Muscle layer of duodenum (tissue), 2 donors: ENCODE measurements around the gene APPBP2.

ENCODE experiments used
- H3K27ac ChIP-seq: one replicate; pipeline ENCODE4 v1.7.0; 2013; ENCODE audit warnings: mild to moderate bottlenecking, low read length
- H3K27me3 ChIP-seq: one replicate; pipeline ENCODE4 v1.7.0; 2013; ENCODE audit warnings: low read depth, mild to moderate bottlenecking, control low read depth, low read length
- H3K36me3 ChIP-seq, 2 donors: one replicate each; pipeline ENCODE4 v1.7.0; 2013; ENCODE audit warnings: low read length in 2 of 2, control low read depth in 1 of 2, mild to moderate bottlenecking in 1 of 2; ENCODE audit not compliant: insufficient read depth in 2 of 2, control insufficient read depth in 1 of 2
- H3K4me1 ChIP-seq, 2 donors: one replicate each; pipeline ENCODE4 v1.7.0; 2013; ENCODE audit warnings: low read length in 2 of 2, mild to moderate bottlenecking in 2 of 2, control low read depth in 1 of 2, moderate library complexity in 1 of 2; ENCODE audit not compliant: insufficient read depth in 2 of 2, control insufficient read depth in 1 of 2
- H3K4me3 ChIP-seq, 2 donors: one replicate each; pipeline ENCODE4 v1.7.0; 2013; ENCODE audit warnings: low read length in 2 of 2, low read depth in 1 of 2, mild to moderate bottlenecking in 1 of 2
- H3K9me3 ChIP-seq, 2 donors: one replicate each; pipeline ENCODE4 v1.7.0; 2013; ENCODE audit warnings: low read length in 2 of 2, control low read depth in 1 of 2, mild to moderate bottlenecking in 1 of 2; ENCODE audit not compliant: control insufficient read depth in 1 of 2
- donor health status: healthy.

APPBP2 gene

DNA sequence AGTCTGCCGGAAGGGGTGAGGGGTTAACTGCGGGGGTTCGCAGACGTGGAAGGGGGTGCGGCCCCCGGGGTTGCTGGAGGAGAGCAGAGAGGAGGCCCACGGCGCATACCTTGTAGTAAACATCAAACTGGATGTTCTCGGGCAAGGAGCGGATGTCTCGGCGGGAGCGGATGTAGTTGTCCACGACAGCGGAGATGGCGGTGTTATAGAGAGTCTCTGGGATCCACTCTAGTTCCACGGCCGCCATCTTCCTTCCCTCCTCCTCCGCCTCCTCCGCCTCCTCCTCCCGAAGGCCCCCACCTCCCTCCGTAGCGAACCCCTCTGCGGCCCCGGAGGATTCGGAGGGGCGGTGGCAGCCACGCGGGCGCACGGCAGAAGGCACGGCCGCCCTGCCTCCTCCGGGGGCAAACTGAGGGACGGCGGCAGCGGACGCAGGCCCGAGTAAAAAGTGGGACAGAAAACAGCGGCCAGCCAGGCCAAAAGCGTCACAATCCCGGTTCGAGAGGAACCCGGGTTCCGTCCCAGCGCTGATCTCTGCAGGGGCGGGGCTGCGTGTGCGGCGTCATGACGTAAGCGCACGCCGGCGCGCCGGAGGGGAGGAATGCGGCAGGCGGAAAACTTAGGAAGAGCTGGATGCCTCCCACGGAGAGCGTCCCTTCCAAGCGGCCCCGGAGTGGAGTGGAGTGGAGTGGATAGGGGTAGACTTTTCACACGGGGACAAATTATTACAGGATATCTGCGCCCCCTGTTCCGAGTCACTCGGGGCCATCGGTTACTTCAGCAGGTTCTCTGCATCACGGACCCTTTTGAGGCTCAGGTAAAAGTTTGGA lies at the start of gene APPBP2:
Gene APPBP2, minus strand, starts transcription at position 558 of the 830 bp plus-strand sequence. Its CDS starts 311 bp downstream, at position 247.
- peak within 1 kb of the TSS; percentile 93 to 98 for H3K4me3 ChIP-seq
- H3K27ac ChIP-seq, result peak within 1 kb of the TSS; percentile 99
- no peaks in the 10 kb centered on the region for H3K9me3 ChIP-seq
- no peaks in the 10 kb centered on the region for H3K27me3 ChIP-seq
- peaks cover 0 to 21% of the 10 kb centered on the region in 2 donors for H3K4me1 ChIP-seq
- peaks cover 0 to 8% of the 10 kb centered on the region in 2 donors for H3K36me3 ChIP-seq

DNA sequence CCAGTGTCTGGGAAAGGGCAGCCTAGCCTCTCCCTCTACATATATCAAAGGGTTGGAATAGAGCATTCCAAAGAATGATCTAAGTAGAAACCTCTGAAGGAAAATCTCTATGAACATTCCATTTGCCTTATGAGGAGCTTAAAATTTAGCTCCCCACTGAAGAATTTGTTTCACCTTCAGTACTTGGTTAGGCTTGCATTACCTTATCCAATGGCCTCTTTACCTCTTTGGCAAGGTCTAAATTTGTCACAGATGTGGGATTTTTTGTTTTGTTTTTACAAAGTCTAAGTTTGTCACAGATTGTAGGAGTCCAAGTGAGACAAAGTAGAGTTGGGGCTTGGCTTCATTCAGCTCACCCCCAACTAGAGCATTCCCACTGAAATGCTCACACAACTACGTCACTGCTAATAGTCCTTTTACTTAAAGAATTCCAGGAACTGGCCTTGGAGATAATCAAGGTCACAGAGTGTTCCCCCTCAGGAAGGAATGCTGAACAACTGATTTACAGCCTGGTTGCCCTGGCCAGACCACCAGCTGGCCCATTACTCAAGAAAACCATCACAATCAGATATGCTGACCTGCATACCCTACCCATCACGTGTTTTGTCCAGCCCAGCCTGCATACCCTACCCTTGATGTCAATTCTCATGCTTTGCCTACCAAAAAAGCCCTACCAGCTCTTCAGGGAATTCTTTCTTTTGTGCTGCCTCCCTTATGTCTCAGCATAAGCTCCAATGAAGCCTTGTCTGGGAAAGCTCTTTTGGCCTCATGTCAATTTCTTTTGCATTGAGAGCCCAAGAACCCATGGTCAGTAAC lies 47.4 kb upstream of the APPBP2 start:
- H3K4me1 ChIP-seq, result peaks cover 0 to 8% of the 10 kb centered on the region in 2 donors
- no peak overlapping the region for H3K27ac ChIP-seq
- no peaks in the 10 kb centered on the region for H3K36me3 ChIP-seq
- H3K4me3 ChIP-seq, result no peak overlapping the region
- no peaks in the 10 kb centered on the region for H3K27me3 ChIP-seq
- no peaks in the 10 kb centered on the region for H3K9me3 ChIP-seq

DNA sequence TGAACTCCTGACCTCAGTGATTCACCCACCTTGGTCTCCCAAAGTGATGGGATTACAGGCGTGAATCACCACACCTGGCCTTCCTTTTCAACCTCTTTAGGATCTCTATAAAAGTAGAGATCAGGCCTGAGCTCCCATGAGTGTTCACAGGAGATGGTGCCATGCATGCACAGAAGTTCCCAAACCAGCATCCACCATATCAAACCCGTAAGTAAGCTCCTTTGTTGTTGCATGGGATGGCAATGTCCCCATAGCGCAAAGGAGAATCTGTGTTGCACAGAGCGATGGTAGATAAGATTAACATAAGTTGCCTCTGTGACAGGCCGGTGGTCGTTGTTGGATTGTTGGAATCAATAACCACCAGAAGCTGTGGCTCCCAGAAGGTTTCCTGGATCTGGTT lies 39.2 kb upstream of the APPBP2 start:
- Histone ChIP-seq H3K9me3 (no peaks in the 10 kb centered on the region), H3K4me1 (no peaks in the 10 kb centered on the region), H3K36me3 (no peaks in the 10 kb centered on the region), H3K4me3 (no peak overlapping the region), H3K27me3 (no peaks in the 10 kb centered on the region), H3K27ac (no peak overlapping the region)

DNA sequence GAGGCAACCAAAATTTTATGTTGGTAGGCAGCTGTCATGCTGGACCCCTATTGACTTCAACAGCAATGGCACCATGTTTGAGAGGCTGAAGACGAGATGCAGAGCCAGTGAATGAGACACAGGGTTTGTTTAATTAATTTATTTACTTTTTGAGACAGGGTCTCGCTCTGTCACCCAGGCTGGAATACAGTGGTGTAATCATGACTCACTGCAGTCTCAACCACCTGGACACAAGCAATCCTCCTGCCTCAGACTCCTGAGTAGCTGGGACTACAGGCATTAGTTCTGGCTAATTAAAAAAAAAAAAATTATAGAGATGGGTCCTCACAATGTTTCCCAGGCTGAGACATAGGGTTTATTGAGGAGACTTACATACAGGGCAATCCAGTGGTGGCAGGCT lies 37.7 kb upstream of the APPBP2 start:
- Histone ChIP-seq H3K36me3 (no peaks in the 10 kb centered on the region), H3K4me3 (no peak overlapping the region), H3K27ac (no peak overlapping the region), H3K4me1 (no peaks in the 10 kb centered on the region), H3K9me3 (no peaks in the 10 kb centered on the region), H3K27me3 (no peaks in the 10 kb centered on the region)

- no peaks in the 10 kb centered on the region for H3K9me3 ChIP-seq
- H3K4me1 ChIP-seq, result no peaks in the 10 kb centered on the region
- no peak overlapping the region for H3K4me3 ChIP-seq
- H3K27me3 ChIP-seq, result no peaks in the 10 kb centered on the region
- H3K27ac ChIP-seq, result no peak overlapping the region
- no peaks in the 10 kb centered on the region for H3K36me3 ChIP-seq
Measured at GRCh38 chr17:60562421-60562820, 36.4 kb upstream of the APPBP2 start.

GRCh38 chr17:60560860-60561257 lies 34.8 kb upstream of the APPBP2 start:
- H3K27ac ChIP-seq, result no peak overlapping the region
- H3K4me3 ChIP-seq, result no peak overlapping the region
- no peaks in the 10 kb centered on the region for H3K27me3 ChIP-seq
- no peaks in the 10 kb centered on the region for H3K9me3 ChIP-seq
- no peaks in the 10 kb centered on the region for H3K36me3 ChIP-seq
- no peaks in the 10 kb centered on the region for H3K4me1 ChIP-seq

DNA sequence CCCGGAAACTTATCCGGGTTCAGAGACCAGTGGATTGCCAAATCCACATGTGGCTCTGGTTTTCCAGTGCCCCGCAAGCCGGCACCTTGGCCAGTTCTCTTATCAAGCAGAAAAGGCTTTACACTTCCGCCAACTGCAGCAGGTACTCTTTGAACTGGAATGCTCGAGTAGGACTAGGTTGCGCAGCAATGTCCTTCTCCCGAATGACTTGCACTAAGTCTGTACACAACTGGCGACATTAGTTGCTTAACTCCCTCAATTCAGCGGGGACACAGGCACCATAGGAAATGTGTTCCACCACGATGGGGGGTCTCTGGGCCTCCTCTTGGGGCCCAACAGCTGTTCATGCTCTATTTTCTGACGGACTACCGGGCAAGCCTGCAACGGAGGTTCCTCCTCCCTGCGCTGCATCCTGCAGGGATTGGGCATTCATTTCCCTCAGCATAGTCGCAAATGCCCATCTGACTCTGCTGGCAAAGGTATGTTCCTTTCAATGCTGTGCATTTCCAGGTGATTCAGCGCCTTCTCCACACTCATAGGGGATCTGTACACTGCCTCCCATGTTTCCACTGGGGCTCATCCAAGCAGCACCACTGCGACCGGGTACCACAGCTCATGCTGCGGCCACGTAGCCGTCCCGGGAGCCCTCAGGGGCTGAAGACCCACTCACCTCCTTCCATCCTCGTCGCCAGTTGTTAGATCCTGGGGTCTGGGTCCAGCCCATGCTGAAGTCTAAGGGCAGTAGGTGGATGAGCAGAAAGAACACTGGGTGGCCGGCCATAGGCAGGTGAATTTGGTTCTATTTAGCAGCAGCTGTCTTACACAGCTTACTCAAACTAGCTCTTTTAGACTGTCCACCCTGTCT lies 34.2 kb upstream of the APPBP2 start:
- Histone ChIP-seq H3K27ac (no peak overlapping the region), H3K4me1 (no peaks in the 10 kb centered on the region), H3K4me3 (no peak overlapping the region), H3K27me3 (no peaks in the 10 kb centered on the region), H3K36me3 (no peaks in the 10 kb centered on the region), H3K9me3 (no peaks in the 10 kb centered on the region)

DNA sequence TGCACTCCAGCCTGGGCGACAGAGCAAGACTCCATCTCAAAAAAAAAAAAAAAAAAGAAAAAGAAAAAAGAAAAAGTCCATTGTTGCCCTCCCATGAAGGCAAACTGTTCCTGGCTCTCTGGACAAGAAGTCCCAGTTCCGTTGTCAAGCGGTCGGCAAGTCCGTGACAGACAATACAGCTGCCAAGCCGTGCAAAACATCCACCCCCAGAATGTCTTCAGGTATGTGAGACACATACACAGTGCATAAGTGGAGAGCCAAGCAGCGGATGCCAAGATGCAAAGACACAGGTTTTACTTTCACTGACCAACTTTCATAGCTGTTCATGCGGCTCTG lies 33.6 kb upstream of the APPBP2 start:
- no peaks in the 10 kb centered on the region for H3K36me3 ChIP-seq
- H3K4me1 ChIP-seq, result no peaks in the 10 kb centered on the region
- H3K27ac ChIP-seq, result no peak overlapping the region
- H3K4me3 ChIP-seq, result no peak overlapping the region
- H3K27me3 ChIP-seq, result no peaks in the 10 kb centered on the region
- H3K9me3 ChIP-seq, result no peaks in the 10 kb centered on the region

DNA sequence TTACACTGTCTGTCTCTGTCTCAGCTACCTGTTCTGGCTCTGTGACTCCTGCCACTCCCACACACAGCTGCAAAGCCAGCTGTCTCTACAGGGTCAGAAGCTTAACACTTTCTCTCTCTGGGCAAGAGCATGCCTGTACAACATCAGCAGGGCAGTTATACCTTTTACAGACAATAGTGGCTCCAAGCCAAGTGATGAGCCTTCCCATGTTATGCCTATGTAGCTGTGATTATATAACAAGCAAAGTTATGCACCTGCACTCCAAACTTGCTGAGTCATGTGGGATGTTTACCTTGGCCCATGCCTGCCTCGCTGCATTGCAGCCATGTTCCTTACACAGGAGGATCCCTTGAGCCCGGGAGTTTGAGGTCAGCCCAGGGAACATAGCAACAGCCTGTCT lies 31.8 kb upstream of the APPBP2 start:
- H3K4me1 ChIP-seq, result no peaks in the 10 kb centered on the region
- H3K27me3 ChIP-seq, result no peaks in the 10 kb centered on the region
- H3K4me3 ChIP-seq, result no peak overlapping the region
- H3K9me3 ChIP-seq, result peaks cover 0 to 3% of the 10 kb centered on the region in 2 donors
- H3K36me3 ChIP-seq, result no peaks in the 10 kb centered on the region
- H3K27ac ChIP-seq, result no peak overlapping the region

GRCh38 chr17:60555786-60556185 lies 29.7 kb upstream of the APPBP2 start:
- no peaks in the 10 kb centered on the region for H3K4me1 ChIP-seq
- H3K9me3 ChIP-seq, result peaks cover 0 to 3% of the 10 kb centered on the region in 2 donors
- no peaks in the 10 kb centered on the region for H3K27me3 ChIP-seq
- H3K36me3 ChIP-seq, result no peaks in the 10 kb centered on the region
- no peak overlapping the region for H3K27ac ChIP-seq
- no peak overlapping the region for H3K4me3 ChIP-seq

- H3K9me3 ChIP-seq, result peaks cover 0 to 3% of the 10 kb centered on the region in 2 donors
- H3K36me3 ChIP-seq, result no peaks in the 10 kb centered on the region
- H3K4me1 ChIP-seq, result no peaks in the 10 kb centered on the region
- no peak overlapping the region for H3K4me3 ChIP-seq
- no peak overlapping the region for H3K27ac ChIP-seq
- H3K27me3 ChIP-seq, result no peaks in the 10 kb centered on the region
Measured at GRCh38 chr17:60554377-60554788, 28.3 kb upstream of the APPBP2 start.
